HUES48 (cell line): Measurements from ENCODE around the gene RBM27.
A peak's percentile ranks its signal among the peaks of the same experiment; 100 is the strongest.
"Not testable (repeated sequence)": the region's sequence is repeated elsewhere in the genome, so short reads cannot be mapped to it uniquely, and the experiment has no call there.

ENCODE experiments used
- H3K27ac ChIP-seq: one replicate; pipeline ENCODE4 v1.7.0; 2013; ENCODE audit warnings: low read depth, low read length, inconsistent platforms
- H3K27me3 ChIP-seq: 2 replicates; pipeline ENCODE4 v1.6.1; 2013; ENCODE audit warnings: mild to moderate bottlenecking, low read length; ENCODE audit not compliant: control insufficient read depth, insufficient read depth
- H3K36me3 ChIP-seq: 2 replicates; pipeline ENCODE4 v1.6.1; 2013; ENCODE audit warnings: low read length; ENCODE audit not compliant: control insufficient read depth, insufficient read depth
- H3K4me1 ChIP-seq: 2 replicates; pipeline ENCODE4 v1.6.1; 2013; ENCODE audit warnings: mild to moderate bottlenecking, low read length; ENCODE audit not compliant: control insufficient read depth, insufficient read depth
- H3K4me3 ChIP-seq: 2 replicates; pipeline ENCODE4 v1.5.1; 2013; ENCODE audit warnings: mild to moderate bottlenecking, low read depth, low read length
- H3K9ac ChIP-seq: 2 replicates; pipeline ENCODE4 v1.6.1; 2013; ENCODE audit warnings: mild to moderate bottlenecking, low read depth, low read length, moderate library complexity
- H3K9me3 ChIP-seq: 2 replicates; pipeline ENCODE4 v1.6.1; 2013; ENCODE audit warnings: low read length; ENCODE audit not compliant: control insufficient read depth, insufficient read depth

The RBM27 gene

DNA sequence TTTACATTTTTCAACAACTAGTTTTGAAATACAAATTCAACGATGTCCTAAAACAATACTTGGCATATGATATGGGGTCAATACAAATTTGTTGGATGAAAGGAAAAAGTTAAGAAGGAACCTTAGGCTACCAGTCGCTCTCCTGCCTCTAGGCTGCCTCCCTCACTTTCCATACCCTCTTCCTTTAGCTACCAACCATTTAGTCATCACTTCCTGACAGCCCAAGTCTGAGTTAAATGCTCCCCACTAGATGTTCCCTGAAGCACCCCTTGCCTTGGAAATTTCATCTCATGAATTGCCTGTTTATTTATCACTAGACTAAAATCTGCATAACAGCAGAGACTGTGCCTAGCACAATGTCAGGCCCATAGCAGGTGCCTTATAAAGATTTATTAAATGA lies 18.2 kb upstream of the RBM27 start:
- Histone ChIP-seq H3K9ac (no peak overlapping the region), H3K27ac (no peak overlapping the region), H3K9me3 (no peaks in the 10 kb centered on the region), H3K4me3 (no peak overlapping the region), H3K36me3 (peaks cover 7% of the 10 kb centered on the region), H3K4me1 (peaks cover 9% of the 10 kb centered on the region; the same call in 1 of the 2 replicates), H3K27me3 (no peaks in the 10 kb centered on the region)

DNA sequence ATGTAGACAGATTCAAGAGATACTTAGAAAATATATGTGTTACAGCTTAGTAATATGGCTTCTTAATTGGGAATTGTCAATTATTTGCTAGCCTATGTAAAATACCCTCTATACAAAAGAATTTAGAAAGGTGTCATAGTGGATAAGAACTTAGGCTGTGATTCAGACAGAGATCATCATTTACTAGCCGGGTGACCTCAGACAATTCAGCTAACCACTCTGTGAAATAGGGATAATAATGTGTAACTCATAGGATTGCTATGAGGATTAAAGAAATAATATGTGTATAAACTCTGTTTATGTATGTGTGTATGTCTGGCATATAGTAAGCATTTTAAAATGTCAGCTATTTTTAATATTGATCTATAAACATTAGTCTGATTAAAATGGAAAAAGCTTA lies 15.0 kb upstream of the RBM27 start:
- Histone ChIP-seq H3K9ac (no peak overlapping the region), H3K4me1 (no peaks in the 10 kb centered on the region), H3K27me3 (no peaks in the 10 kb centered on the region), H3K9me3 (no peaks in the 10 kb centered on the region), H3K36me3 (no peaks in the 10 kb centered on the region), H3K4me3 (no peak overlapping the region), H3K27ac (no peak overlapping the region)

DNA sequence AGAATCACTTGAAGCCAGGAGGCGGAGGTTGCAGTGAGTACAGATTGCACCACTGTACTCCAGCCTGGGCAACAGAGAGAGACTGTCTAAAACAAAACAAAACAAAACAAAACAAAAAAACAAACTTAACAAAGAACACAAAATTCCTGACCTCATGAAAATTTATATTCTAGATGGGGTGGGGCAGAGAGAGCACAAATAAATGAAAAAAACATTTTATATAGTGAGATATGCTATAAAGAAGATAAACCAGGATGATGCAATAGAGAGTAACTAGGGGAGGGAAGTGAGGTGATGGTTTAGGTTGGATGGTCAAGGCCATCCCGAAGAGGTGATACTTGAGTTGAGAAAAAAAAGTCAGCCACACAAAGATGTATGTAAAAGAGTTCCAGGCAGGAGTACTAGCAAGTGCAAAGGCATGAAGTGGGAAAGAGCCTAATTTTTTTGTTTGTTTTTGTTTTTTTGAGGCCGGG lies 10.8 kb upstream of the RBM27 start:
- H3K4me1 ChIP-seq: no peaks in the 10 kb centered on the region
- H3K27me3 ChIP-seq: no peaks in the 10 kb centered on the region
- no peaks in the 10 kb centered on the region for H3K36me3 ChIP-seq
- no peak overlapping the region for H3K27ac ChIP-seq
- no peak overlapping the region for H3K4me3 ChIP-seq
- no peaks in the 10 kb centered on the region for H3K9me3 ChIP-seq
- no peak overlapping the region for H3K9ac ChIP-seq

DNA sequence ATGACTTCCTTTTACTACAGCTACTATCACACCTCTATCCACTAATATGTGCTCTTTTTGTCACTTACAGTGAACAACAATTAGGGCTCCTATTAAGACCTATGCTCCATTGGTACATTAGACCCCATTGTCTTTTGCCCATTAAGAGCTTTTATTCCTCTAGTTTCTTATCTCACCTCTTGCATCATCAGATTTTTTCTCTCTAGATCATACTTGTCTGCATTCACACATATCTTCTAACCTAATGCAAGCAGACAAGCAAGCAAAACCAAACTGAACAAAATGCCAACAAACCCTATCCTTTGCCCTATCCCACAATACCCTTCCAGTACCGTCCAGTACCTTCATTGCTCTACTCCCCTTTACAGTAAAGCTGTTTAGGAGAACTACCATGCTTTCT lies 10.1 kb upstream of the RBM27 start:
- Histone ChIP-seq H3K27ac (no peak overlapping the region), H3K4me3 (no peak overlapping the region), H3K27me3 (no peaks in the 10 kb centered on the region), H3K9me3 (no peaks in the 10 kb centered on the region), H3K4me1 (no peaks in the 10 kb centered on the region), H3K9ac (no peak overlapping the region), H3K36me3 (no peaks in the 10 kb centered on the region)

DNA sequence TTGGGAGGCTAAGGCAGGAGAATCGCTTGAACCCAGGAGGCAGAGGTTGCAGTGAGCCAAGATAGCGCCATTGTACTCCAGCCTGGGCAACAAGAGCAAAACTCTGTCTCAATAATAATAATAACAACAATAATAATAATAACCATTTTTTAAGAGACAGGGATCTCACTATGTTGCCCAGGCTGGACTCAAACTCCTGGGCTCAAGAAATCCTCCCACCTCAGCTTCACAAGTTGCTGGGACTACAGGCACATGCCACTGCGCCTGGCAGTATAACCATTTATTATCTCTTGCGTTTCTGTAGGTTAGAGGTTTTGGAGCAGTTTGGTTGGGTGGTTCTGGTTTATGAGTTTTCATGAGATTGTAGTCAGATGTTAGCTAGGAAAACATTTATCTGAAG lies 8.4 kb upstream of the RBM27 start:
- H3K27me3 ChIP-seq, H3K9me3 ChIP-seq, H3K4me1 ChIP-seq, H3K9ac ChIP-seq, H3K27ac ChIP-seq, H3K36me3 ChIP-seq, H3K4me3 ChIP-seq: not testable (repeated sequence)

DNA sequence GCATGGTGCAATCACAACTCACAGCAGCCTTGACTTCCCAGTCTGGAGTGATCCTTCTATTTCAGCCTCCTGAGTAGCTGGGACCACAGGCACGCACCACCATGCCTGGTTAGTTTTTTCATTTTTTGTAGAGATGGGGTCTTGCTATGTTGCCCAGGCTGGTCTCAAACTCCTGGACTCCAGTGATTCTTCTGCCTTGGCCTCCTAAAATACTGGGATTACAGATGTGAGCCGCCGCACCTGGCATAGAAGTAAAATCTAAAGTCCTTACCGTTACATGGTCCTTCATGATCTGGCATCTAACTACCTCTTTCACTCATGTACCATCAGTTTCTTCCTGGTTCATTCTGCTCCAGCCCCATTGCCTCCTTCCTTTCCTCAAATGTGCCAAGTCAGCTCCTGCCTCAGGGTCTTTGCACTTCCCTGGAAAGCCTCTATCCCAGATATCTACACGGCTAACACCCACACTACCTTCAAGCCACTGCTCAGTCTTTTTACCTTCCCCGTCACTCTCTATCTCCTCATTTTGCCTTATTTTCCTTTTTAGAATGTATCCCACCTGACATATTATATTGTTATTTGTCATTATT lies 6.9 kb upstream of the RBM27 start:
- Histone ChIP-seq H3K9ac (no peak overlapping the region), H3K4me1 (no peaks in the 10 kb centered on the region; the same call in 1 of the 2 replicates), H3K27ac (no peak overlapping the region), H3K9me3 (no peaks in the 10 kb centered on the region), H3K36me3 (no peaks in the 10 kb centered on the region), H3K4me3 (no peak overlapping the region), H3K27me3 (no peaks in the 10 kb centered on the region)

DNA sequence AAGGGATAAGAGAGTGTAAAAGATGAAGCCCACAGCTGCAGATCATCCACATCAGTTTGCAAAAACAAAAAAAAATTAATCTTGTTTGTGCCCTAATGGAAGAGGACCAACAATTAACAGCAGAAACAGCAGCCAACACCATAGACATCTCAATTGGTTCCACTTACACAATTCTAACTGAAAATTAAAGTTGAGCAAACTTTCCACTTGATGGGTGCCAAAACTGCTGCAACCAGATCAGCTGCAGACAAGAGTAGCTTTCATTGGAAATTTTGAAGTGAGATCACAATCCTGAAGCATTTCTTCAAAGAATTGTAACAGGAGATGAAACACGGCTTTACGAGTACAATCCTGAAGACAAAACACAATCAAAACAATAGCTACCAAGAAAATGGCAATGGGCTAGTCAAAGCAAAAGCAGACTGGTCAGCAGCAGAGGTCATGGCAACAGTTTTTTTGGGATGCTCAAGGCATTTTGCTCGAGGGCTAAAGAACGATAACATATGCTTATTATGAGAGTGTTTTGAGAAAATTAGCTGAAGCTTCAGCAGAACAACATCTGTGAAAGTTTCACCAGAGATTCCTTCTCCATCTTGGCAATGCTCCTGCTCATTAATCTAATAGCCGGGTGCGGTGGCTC lies 4.1 kb upstream of the RBM27 start:
- H3K27me3 ChIP-seq: no peaks in the 10 kb centered on the region
- H3K36me3 ChIP-seq: no peaks in the 10 kb centered on the region
- peaks cover 3% of the 10 kb centered on the region; the same call in 1 of the 2 replicates for H3K4me1 ChIP-seq
- H3K9me3 ChIP-seq: no peaks in the 10 kb centered on the region
- H3K9ac ChIP-seq: no peak overlapping the region
- H3K4me3 ChIP-seq: no peak overlapping the region
- no peak overlapping the region for H3K27ac ChIP-seq

DNA sequence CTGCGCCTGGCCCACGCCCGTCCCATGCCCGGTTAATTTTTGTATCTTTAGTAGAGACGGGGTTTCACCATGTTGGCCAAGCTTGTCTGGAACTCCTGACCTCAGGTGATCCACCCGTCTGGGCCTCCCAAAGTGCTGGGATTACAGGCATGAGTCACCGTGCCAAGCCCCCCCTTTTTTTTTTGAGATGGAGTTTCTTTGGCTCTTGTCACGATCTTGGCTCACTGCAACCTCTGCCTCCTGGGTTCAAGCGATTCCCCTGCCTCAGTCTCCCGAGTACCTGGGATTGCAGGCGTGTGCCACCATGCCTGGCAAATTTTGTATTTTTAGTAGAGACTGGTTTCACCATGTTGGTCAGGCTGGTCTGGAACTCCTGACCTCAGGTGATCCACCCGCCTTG lies 1.6 kb upstream of the RBM27 start:
- not testable (repeated sequence) for H3K27me3 ChIP-seq, H3K36me3 ChIP-seq, H3K4me1 ChIP-seq, H3K4me3 ChIP-seq, H3K9me3 ChIP-seq, H3K9ac ChIP-seq, H3K27ac ChIP-seq

DNA sequence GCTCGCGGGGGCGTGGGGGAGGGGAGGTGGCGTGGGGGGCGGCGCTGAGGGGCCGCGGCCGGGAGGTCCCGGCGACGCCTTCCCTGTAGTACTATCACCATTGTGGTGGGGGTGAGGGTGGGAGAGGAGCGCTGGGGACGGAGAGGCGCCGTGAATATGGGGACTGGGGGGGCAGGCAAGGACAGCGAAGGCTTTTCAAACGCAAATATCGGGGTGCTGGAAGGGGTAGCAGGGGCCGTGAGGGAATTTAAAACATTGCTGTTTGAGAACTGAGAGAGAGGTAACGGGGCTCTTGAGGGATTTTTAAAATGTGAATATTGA lies 427 bp downstream of the RBM27 start:
- peak overlapping the region; percentile 65 for H3K9ac ChIP-seq
- H3K36me3 ChIP-seq: no peaks in the 10 kb centered on the region
- H3K27ac ChIP-seq: peak overlapping the region; percentile 95
- no peaks in the 10 kb centered on the region for H3K9me3 ChIP-seq
- peak overlapping the region; percentile 71 for H3K4me3 ChIP-seq
- H3K27me3 ChIP-seq: no peaks in the 10 kb centered on the region
- peaks cover 3% of the 10 kb centered on the region; the same call in 1 of the 2 replicates for H3K4me1 ChIP-seq

DNA sequence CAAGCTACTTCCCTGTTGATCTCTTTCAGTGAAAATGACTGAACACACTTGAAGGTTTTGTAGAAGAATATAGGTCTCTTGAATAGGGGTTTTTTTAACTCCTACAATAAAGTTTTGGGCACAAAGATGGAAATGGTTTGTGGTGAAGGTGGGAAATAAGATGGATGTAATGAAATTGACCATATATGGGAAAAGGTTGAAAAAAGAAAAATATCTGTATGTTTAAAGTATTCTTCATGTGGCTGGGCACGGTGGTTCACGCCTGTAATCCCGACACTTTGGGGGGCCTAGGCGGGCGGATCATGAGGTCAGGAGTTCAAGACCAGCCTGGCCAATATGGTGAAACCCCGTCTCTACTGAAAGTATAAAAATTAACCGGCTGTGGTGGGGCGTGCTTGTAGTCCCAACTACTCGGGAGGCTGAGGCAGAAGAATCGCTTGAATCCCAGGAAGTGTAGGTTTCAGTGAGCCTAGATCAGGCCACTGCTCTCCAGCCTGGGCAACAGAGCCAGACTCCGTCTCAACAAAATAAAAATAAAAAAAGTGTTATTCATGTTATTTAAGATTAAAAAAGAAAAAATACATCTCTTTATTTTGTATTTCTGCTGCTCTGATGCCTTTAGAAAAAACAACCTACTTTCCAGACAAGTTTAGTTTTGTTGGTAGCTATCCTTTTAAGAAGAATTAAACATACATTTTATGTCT lies 2.2 kb downstream of the RBM27 start:
- Histone ChIP-seq H3K4me1 (peaks cover 3% of the 10 kb centered on the region; the same call in 1 of the 2 replicates), H3K27ac (no peak overlapping the region), H3K4me3 (peak overlapping the region; percentile 39), H3K36me3 (no peaks in the 10 kb centered on the region), H3K9me3 (no peaks in the 10 kb centered on the region), H3K27me3 (no peaks in the 10 kb centered on the region), H3K9ac (no peak overlapping the region)

DNA sequence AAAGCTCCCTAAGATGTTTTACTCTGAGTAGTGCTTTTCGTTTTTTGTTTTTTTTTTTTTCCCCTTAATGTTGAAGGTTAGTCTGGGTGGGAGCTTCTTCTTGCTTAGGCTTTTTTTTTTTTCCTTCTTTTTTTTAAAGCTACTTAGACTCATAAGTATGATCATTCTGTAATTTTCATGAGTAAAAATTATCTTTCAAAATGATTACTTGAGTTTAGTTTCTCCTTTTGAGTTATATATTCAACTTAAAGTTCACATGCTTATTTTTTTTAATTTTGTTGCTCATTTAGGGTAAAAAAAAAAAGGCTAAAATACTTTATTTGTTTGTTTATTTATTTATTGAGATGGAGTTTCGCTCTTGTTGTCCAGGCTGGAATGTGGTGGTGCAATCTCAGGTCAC lies 2.9 kb downstream of the RBM27 start:
- H3K27ac ChIP-seq: no peak overlapping the region
- H3K9me3 ChIP-seq: no peaks in the 10 kb centered on the region
- no peaks in the 10 kb centered on the region for H3K27me3 ChIP-seq
- H3K4me3 ChIP-seq: no peak overlapping the region
- peaks cover 3% of the 10 kb centered on the region; the same call in 1 of the 2 replicates for H3K4me1 ChIP-seq
- H3K9ac ChIP-seq: no peak overlapping the region
- H3K36me3 ChIP-seq: no peaks in the 10 kb centered on the region
